Middle frontal gyrus (tissue), 1 donor: ENCODE results near the gene PIGO.

Experiments
- DNase-seq: peaks from one replicate; pipeline ENCODE4 v3.0.0-alpha.2; 2015; ENCODE audit warnings: low spot score; ENCODE audit errors: extremely low spot score

PIGO gene

DNA sequence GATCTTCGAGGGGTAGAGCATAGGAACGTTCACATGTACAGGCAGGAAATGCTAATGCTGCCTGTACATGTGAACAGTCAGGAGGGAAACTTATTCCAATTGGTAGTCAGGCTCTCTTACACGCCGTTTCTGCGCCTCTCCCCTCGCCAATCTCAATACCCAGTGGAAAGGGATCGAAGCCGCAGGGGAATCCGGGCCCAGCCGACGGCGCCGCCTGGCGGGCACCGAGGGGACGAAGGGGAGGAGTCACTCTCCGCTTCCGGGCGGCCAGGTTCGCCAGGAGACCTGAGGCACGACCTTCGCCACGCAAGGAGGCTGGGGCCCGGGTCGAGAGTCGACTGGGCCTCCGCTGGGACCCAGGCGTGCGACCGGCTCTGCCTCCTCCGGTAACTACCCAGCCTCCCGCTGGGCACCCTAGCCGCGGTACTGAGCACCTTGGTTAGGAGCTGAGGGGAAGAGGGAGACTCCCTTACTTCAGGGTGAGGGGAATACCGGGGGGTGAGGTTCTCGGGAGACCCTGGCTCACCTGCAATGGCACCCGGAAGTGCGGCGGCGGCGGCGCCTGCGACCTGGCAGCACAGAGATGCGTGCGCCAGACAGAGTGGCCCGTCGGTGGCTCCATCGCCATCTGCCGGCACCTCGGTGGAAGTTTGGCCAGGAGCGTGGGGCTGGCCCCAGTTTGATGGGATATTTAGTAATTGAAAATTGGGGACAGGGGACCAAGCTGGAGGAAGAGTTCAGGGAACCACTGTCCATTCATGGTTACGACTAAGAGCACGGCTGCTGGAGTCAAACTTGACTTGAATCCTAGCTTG lies at the start of gene PIGO:
Gene PIGO, minus strand, starts transcription at position 557 of the 815 bp plus-strand sequence. CDS start 1,026 bp downstream, outside the sequence.
- DNase-seq, result peak; percentile 77

- no peak for DNase-seq
These were observed 45.6 kb upstream of the PIGO start for GRCh38 chr9:35142037-35142436.

GRCh38 chr9:35140093-35140492 lies 43.7 kb upstream of the PIGO start:
- no peak for DNase-seq

- no peak for DNase-seq
These were observed 40.5 kb upstream of the PIGO start for GRCh38 chr9:35136866-35137265.

DNA sequence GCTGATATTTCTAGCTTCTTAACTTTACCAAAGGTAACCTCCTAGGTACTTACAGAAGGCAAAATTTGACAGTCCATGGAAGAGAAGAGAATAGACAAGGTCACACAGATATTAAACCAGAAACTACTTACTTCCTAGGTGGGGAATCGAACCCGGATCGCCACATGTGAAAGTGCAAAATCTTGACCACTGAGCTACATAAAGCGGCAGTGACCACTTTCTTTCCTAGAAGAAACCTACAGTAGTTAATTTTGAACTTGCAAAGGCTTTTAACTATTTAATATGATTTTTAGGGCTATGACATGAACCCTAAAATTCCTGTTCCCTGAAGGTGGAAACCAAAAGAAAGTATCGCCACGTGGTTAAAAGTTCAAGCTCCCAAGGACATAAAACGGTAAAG lies 39.6 kb upstream of the PIGO start:
- DNase-seq, result no peak

DNA sequence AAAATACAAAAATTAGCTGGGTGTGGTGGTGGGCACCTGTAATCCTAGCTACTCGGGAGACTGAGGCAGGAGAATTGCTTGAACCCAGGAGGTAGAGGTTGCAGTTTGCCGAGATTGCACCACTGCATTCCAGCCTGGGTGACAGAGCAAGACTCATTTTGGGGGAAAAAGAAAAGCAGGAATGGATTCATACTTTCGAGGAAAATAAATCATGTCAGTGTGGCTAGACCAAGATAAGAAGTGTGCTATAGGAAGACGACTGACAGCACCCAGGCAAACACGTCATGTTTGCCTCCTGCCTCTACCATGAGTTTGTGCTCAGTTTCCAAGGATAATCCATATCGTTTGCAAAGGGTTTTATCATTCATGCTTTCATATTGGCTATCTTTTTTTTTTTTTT lies 38.5 kb upstream of the PIGO start:
- no peak for DNase-seq

- peak; percentile 85 for DNase-seq
These were observed 20.6 kb upstream of the PIGO start for GRCh38 chr9:35116898-35117551.

DNA sequence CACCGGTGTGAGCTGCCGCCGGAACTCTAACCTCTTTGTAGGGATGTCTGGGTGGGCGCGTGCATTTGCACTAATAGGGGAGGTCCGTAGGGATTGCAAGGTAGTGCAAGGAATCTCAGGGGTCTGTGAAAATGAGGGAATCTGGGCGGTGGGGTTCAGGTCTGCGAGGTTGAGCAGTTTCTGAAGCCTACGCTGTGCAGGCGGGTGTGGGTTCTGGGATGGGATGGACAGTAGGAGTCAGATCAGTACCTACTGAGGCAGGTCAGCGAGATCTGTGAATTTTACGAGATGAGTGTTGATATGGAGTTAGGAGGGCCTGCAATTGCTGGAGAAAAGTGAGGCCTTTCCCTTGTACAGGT lies 20.1 kb upstream of the PIGO start:
- no peak for DNase-seq

- peak; percentile 47 for DNase-seq
These were observed 19.5 kb upstream of the PIGO start, which contains the start of gene ATOSB for GRCh38 chr9:35115680-35116538. Gene ATOSB (minus strand): TSS chr9:35115862. CDS start chr9:35108274, 7,588 bp downstream.

DNA sequence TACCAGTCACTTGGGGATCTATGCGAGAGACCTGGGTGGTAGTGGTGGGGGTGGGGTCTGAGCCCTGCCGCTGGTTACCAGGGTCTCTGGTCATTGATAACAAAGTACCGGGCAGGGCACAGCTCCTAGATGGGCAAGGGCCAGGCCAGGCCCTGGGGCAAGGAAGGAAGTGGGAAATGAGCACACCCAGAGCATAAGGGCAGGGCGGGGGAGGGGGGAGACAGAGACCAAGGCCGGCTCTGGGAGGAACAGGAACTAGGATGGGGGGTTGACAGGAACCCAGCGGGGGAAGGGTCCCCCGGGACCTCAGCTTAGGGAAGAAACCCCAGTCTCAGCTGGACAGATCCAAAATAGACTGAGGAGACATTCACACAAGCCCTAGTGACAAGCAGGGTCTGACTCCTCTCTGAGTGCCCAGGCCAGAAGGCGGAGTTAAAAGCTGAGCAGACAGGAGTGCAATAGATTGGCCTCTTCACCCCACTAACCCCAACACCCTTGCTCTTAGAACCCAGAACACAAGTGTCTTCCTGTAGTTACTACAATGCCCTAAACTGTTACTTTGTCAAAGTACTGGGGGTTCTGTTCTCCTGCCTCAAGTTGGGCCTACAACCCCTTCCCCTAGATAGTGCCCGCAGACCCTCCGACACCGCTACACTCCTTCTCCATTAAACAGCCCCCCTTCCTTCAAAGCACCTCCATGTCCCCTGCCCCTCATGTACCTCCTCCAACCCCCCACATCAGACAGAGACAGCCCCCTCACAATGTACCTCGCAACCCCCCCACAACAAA lies 18.6 kb upstream of the PIGO start:
- DNase-seq, result no peak

DNA sequence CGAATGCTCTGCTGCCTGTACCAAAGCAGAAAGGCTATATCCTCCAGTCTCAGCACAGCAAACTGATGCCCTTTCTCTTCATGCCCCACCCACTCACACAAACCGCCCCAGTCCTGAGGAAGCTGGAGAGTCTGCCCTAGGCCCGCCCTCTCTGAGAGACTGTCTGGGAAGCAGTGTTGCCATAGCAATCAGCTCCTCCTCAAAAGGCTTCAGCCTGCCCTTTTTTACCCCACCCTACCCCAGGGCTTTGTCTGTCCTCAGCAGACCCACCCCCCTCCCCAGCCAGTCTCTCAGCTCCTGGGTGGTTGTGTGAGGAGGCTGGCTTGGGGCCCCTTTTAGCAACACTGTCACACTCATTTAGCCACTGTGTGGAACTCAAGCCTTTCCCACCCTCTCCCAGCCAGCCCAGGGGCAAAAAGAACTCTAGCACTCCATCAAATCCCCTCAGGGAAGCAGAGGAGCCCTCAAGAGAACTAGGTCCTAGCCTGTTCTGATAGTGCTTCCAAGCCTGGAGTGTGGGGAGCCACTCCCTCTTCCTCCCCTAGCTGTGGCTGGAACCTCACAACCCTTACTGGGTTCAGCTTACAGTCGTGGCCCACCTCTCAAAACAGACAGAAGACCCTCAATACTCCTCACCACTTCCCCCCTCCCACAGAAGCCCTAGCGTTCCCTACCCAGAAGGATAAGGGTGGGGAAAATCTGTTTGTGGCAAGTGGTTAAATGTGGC lies 17.9 kb upstream of the PIGO start:
- DNase-seq, result no peak

DNA sequence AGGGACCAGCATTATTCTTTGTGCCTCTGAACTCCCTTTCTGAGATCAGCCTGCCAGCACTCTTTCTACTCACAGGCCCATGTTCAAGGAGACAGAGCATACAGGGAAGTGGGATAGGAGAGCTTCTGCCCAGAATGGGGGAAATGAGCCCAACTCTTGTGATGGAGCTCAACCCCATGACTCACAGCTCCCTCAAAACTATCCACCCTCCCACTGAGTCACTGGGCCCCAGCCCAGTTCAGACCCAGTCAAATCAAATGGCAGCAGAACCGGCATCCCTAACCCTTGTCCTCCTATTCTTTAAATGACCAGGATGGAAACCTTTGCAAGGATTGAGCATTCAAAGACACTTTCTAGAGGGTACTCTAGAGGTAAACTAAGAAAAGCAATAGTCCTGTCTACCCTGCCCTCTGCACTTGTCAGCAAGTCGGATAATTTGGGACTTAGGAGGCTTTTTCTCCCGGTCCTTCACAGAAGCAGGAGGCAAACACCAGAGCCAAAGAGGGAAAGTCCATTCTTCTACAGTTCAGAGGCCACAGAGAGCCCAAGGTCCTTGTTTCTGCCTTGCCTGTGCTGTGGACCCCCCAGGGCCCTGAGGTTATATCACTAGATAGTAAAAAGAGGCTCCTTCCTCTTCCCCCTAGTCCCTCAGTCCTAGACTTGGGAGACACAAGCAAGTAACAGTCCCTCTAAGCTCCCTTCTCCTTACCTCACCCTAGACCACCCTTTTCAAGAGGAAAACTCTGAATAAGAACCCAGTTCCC lies 16.0 kb upstream of the PIGO start:
- DNase-seq, result no peak

DNA sequence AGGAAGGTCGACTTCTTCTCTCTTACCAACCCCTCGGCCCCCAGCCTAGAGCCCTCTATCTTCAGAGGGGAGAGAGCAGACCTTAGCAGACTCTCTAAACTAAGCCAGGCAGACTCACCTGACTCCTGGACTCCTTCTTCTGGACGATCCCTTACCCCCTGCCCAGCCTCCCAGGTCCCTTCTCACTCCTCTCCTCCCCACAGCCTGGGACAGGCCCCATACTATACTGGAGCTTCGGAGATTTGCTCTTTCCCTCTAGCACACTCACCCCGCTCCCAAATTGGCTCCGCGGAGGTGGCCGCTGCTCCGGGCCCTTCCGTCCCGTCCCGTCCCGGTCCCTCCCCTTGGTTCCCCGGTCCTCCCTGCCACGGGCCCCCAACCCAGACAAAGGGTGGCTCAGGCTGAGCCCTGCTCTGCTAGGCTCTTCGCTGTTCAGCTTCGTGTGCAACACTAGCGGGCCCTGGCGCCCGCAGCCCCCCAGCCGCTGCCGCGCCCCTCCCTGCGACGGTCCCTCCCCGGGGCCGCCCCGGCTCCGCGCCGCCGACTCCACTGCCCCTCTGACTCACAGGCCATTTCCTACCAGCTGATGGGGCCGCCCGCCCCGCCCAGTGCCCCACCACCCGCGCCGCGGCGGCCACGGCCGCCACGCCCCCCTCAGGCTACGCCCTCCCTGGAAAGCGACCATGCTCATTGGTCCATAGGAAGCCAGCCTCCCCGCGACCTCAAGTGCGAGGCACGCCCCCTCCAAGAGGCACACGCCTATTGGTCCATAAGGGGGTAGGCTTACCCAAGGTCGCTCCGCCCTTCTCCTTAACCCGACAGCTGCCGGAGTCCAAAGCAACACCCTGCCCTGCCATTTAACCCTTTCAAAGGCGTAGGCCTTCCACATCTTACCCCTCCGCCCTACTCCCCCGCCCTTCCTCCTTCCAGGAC lies 14.9 kb upstream of the PIGO start:
- peak; percentile 95 for DNase-seq

DNA sequence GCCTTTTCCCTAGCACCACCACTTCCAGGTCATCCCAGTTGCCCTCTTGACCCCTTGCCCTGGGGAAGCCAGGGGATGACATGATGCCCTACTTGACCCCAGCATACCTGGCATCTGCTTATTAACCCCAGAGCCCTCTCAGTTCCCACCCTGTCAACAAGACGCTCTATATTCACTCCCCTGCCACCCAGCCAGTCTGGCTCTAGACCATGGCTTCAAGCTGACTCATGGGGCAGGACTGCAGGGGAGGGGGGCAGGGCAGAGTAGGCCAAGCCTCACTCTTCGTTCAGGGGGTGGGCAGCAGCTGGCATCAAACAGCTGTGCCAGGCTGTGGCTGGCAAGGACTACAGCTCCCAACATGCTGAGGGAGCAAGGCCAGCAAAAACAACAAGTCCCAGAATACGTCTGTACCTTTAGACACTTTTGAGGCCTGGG lies 14.0 kb upstream of the PIGO start:
- DNase-seq, result no peak

- DNase-seq, result no peak
These were observed 12.7 kb upstream of the PIGO start for GRCh38 chr9:35108946-35109575.

DNA sequence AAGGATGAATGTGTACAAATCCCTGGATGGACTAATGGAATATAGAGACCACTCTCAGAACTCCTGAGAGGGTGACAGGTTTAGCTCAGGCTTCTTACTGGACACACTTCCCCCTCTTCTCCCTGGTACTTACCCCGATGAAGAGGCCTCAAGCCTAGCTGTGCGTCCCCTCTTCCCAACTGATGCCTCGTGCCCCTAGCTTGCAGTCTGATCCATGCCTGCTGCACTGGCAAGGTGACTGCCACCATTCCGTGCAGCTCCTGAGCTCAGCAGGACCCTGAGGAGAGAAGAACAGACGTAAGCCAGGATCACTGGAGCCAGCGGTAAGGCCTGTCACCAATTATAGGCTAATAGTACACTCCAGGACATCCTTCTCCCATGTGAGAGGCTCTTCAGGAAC lies 12.1 kb upstream of the PIGO start:
- no peak for DNase-seq

GRCh38 chr9:35107297-35108290 lies 11.2 kb upstream of the PIGO start:
- no peak for DNase-seq
